ENCODE measurements around the gene BPIFB3. TPM values are rescaled to one million over a fixed set of nuclear protein-coding genes. Genes with fewer than 3 reads are reported as not detected.
"Not testable (repeated sequence)": the region's sequence is repeated elsewhere in the genome, so short reads cannot be mapped to it uniquely, and the experiment has no call there.

Gene BPIFB3
- polyA plus RNA-seq, 1 experiment: not detected

DNA sequence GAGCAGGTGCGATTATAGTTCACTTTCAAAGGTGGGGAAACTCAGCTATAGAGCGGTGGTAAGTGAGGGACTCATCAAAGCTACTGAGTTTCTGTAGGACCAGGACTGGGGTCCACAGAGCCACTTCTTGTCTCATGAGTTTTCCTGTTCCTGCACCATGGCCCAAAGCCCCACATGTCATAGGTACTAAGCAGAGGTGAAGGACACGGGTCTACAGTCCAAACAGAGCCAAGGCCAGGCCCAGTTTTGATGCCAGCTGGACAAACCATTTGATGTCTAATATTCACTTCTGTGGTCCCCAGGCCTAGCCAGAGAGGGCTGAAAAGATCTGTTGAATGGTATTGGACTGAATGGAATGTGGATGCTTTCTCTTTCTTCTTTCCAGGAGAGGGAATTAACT lies 11.3 kb upstream of the BPIFB3 start:
- no peaks in the 10 kb centered on the region for H3K36me3 ChIP-seq (ENCODE audit: control insufficient read depth, insufficient read depth, low read length)
- no peak for TF ChIP-seq CTCF (IDR thresholded peaks at IDR 0.05; ENCODE audit: insufficient read depth, low read depth, low read length)
- POLR2A ChIA-PET: no interaction called here
- no peak overlapping the region for H3K4me3 ChIP-seq (ENCODE audit: low read depth, low read length)
- no peak for DNase-seq (ENCODE audit: low read depth)
- H3K27me3 ChIP-seq (ENCODE audit: control insufficient read depth, insufficient read depth, low read length): no peaks in the 10 kb centered on the region
- CTCF ChIA-PET: interaction anchor here (0.5 to 1.0 kb wide), 2 partner anchors 36 to 368 kb away, joined by 3 read pairs; no protein-coding TSS in a partner anchor

GRCh38 chr20:33042983-33043730 lies 10.5 kb upstream of the BPIFB3 start:
- CTCF ChIA-PET: interaction anchor here (1.0 kb wide), 1 partner anchor 13 kb away, joined by 3 read pairs; no protein-coding TSS in a partner anchor

GRCh38 chr20:33043731-33044181 lies 9.9 kb upstream of the BPIFB3 start:
- DNase-seq (ENCODE audit: low read depth): no peak
- TF ChIP-seq CTCF (IDR thresholded peaks at IDR 0.05; ENCODE audit: insufficient read depth, low read depth, low read length): no peak
- CTCF ChIA-PET: interaction anchor here (1.0 kb wide), 1 partner anchor 12 kb away, joined by 3 read pairs; no protein-coding TSS in a partner anchor
- H3K27me3 ChIP-seq (ENCODE audit: control insufficient read depth, insufficient read depth, low read length): no peaks in the 10 kb centered on the region
- POLR2A ChIA-PET: no interaction called here
- H3K4me3 ChIP-seq (ENCODE audit: low read depth, low read length): no peak overlapping the region
- H3K36me3 ChIP-seq (ENCODE audit: control insufficient read depth, insufficient read depth, low read length): no peaks in the 10 kb centered on the region

More at GRCh38 chr20:33042983-33043730, 10.5 kb upstream of the BPIFB3 start:
- TF ChIP-seq CTCF (IDR thresholded peaks at IDR 0.05; ENCODE audit: insufficient read depth, low read depth, low read length): no peak
- POLR2A ChIA-PET: no interaction called here
- Histone ChIP-seq H3K27me3 (ENCODE audit: control insufficient read depth, insufficient read depth, low read length) (no peaks in the 10 kb centered on the region), H3K4me3 (ENCODE audit: low read depth, low read length) (no peak overlapping the region), H3K36me3 (ENCODE audit: control insufficient read depth, insufficient read depth, low read length) (no peaks in the 10 kb centered on the region)
- no peak for DNase-seq (ENCODE audit: low read depth)

DNA sequence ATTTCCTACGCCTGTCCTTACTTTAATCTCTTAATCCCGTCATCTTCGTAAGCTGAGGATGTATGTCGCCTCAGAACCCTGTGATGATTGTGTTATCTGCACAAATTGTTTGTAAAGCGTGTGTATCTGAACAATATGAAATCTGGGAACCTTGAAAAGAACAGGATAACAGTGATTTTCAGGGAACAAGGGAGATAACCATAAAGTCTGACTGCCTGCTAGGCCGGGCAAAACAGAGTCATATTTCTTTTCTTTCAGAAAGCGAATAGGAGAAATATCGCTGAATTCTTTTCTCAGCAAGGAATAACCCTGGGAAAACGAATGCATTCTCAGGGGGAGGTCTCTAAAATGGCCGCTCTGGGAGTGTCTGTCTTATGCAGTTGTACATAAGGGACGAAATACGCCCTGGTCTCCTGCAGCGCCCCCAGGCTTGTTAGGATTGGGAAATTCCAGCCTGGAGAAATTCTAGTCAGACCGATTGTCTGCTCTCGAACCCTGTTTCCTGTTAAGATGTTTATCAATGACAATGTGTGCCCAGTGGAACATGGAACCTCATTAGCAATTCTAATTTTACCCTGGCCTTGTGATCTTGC lies 8.5 kb upstream of the BPIFB3 start:
- CTCF ChIA-PET; DNase-seq (ENCODE audit: low read depth); POLR2A ChIA-PET; H3K4me3 ChIP-seq (ENCODE audit: low read depth, low read length); H3K36me3 ChIP-seq (ENCODE audit: control insufficient read depth, insufficient read depth, low read length); H3K27me3 ChIP-seq (ENCODE audit: control insufficient read depth, insufficient read depth, low read length): not testable (repeated sequence)

GRCh38 chr20:33046412-33046811 lies 7.3 kb upstream of the BPIFB3 start:
- ChIA-PET POLR2A (no interaction called here), CTCF (no interaction called here)
- Histone ChIP-seq H3K36me3 (ENCODE audit: control insufficient read depth, insufficient read depth, low read length) (no peaks in the 10 kb centered on the region), H3K27me3 (ENCODE audit: control insufficient read depth, insufficient read depth, low read length) (no peaks in the 10 kb centered on the region; the same call in 1 of the 2 replicates), H3K4me3 (ENCODE audit: low read depth, low read length) (no peak overlapping the region)
- no peak for DNase-seq (ENCODE audit: low read depth)
- no peak for TF ChIP-seq CTCF (IDR thresholded peaks at IDR 0.05; ENCODE audit: insufficient read depth, low read depth, low read length)
